Occipital lobe (tissue), 2 donors: ENCODE measurements around the gene F2RL3. TPM values are rescaled to one million over a fixed set of nuclear protein-coding genes. Genes with fewer than 3 reads are reported as not detected.

Experiments
- DNase-seq: peaks from one replicate; lab custom pipeline; 2025; lab: John Stamatoyannopoulos, UW
- total RNA-seq: library from RNA; depleted of rRNA; stranded (reverse); fragments of >200 nt; gene quantifications from one replicate; pipeline ENCODE4 v1.2.3, GENCODE V29; 2014

The F2RL3 gene
- under 0.01 TPM for total RNA-seq

GRCh38 chr19:16888629-16889365 lies at the start of gene F2RL3:
Gene F2RL3, plus strand, starts transcription at chr19:16888999. Its CDS starts 191 bp downstream, at chr19:16889190.
- no peak for DNase-seq

GRCh38 chr19:16841391-16841926 lies 47.3 kb upstream of the F2RL3 start:
- DNase-seq = peak; percentile 25

- DNase-seq = no peak
Measured at GRCh38 chr19:16846901-16847300, 41.9 kb upstream of the F2RL3 start.

GRCh38 chr19:16847430-16847829 lies 41.4 kb upstream of the F2RL3 start:
- DNase-seq = no peak

GRCh38 chr19:16849168-16849567 lies 39.6 kb upstream of the F2RL3 start:
- no peak for DNase-seq

GRCh38 chr19:16850133-16850532 lies 38.7 kb upstream of the F2RL3 start:
- DNase-seq = no peak

GRCh38 chr19:16851031-16851712 lies 37.6 kb upstream of the F2RL3 start:
- DNase-seq = no peak

GRCh38 chr19:16853066-16853465 lies 35.7 kb upstream of the F2RL3 start:
- no peak for DNase-seq

GRCh38 chr19:16856091-16856490 lies 32.7 kb upstream of the F2RL3 start:
- DNase-seq = no peak

- DNase-seq = no peak
Measured at GRCh38 chr19:16859626-16860025, 29.2 kb upstream of the F2RL3 start.

GRCh38 chr19:16860118-16860517 lies 28.7 kb upstream of the F2RL3 start:
- DNase-seq = no peak

- DNase-seq = no peak
Measured at GRCh38 chr19:16861011-16861410, 27.8 kb upstream of the F2RL3 start.

- DNase-seq = no peak
Measured at GRCh38 chr19:16861834-16862233, 27.0 kb upstream of the F2RL3 start.

GRCh38 chr19:16862826-16863415 lies 25.9 kb upstream of the F2RL3 start:
- no peak for DNase-seq

GRCh38 chr19:16867211-16867610 lies 21.6 kb upstream of the F2RL3 start:
- DNase-seq = no peak

GRCh38 chr19:16868423-16869130 lies 20.2 kb upstream of the F2RL3 start:
- no peak for DNase-seq

- no peak for DNase-seq
Measured at GRCh38 chr19:16869331-16869972, 19.3 kb upstream of the F2RL3 start.

GRCh38 chr19:16871871-16872270 lies 16.9 kb upstream of the F2RL3 start:
- DNase-seq = no peak

- DNase-seq = no peak
Measured at GRCh38 chr19:16872728-16873127, 16.1 kb upstream of the F2RL3 start.

GRCh38 chr19:16873594-16873993 lies 15.2 kb upstream of the F2RL3 start:
- DNase-seq = no peak

- no peak for DNase-seq
Measured at GRCh38 chr19:16874250-16874977, 14.4 kb upstream of the F2RL3 start.
